Endothelial cell of umbilical vein (primary cell): ENCODE data around the gene GTF2H4. TPM values are rescaled to one million over a fixed set of nuclear protein-coding genes. Genes with fewer than 3 reads are reported as not detected.

Experiments
- BruUV-seq: library from RNA; stranded (reverse); fragments of 400-500 nt; replicated peaks from 2 replicates; lab custom pipeline; 2021; lab: Mats Ljungman, UMichigan
- CTCF ChIA-PET: fragments of 300-600, 350-600 bp; sonication (Branson Sonifier 250); formaldehyde crosslinking; loops from one replicate; lab custom pipeline; 2021; ENCODE audit warnings: antibody characterized with exemption, inconsistent platforms; lab: Charles Lee
- POLR2A ChIA-PET: fragments of 300-600, 350-600 bp; sonication (Branson Sonifier 250); formaldehyde crosslinking; loops from one replicate; lab custom pipeline; 2021; ENCODE audit warnings: antibody characterized with exemption, inconsistent platforms; lab: Charles Lee
- DNase-seq: peaks from one replicate; pipeline ENCODE4 v3.0.0-alpha.2; 2011; ENCODE audit warnings: low read depth, low spot score
- FAIRE-seq: peaks from 2 replicates; lab custom pipeline; 2011; peaks lifted over from hg19 to GRCh38; lab: Jason Lieb, UNC
- H2AFZ ChIP-seq: 2 replicates; pipeline ENCODE4 v1.6.0; 2012; ENCODE audit warnings: low read depth, low read length, control low read depth, inconsistent platforms
- H3K27ac ChIP-seq: 2 replicates; pipeline ENCODE4 v1.5.1; 2011; ENCODE audit warnings: low read depth, mild to moderate bottlenecking, control low read depth, low read length, moderate library complexity; ENCODE audit not compliant: insufficient read depth
- H3K27me3 ChIP-seq, 2 experiments: 2 replicates each; pipeline versions ENCODE4 v1.6.0 to v1.6.1; 2011; ENCODE audit warnings: low read length in 2 of 2, mixed read lengths in 1 of 2; ENCODE audit not compliant: control insufficient read depth in 2 of 2, insufficient read depth in 2 of 2
- H3K36me3 ChIP-seq, 2 experiments: 2 replicates in 1 of 2; 3 replicates in 1 of 2; pipeline ENCODE4 v1.5.1; 2011; ENCODE audit warnings: low read length in 2 of 2, mild to moderate bottlenecking in 1 of 2, moderate library complexity in 1 of 2; ENCODE audit not compliant: control insufficient read depth in 2 of 2, insufficient read depth in 2 of 2; ENCODE audit errors: extremely low read depth in 1 of 2
- H3K4me1 ChIP-seq: 3 replicates; pipeline ENCODE4 v1.5.1; 2011; ENCODE audit warnings: mild to moderate bottlenecking, low read length; ENCODE audit not compliant: control insufficient read depth, insufficient read depth; ENCODE audit errors: extremely low read depth
- H3K4me2 ChIP-seq: 2 replicates; pipeline ENCODE4 v1.6.1; 2011; ENCODE audit warnings: low read length, control low read depth, mixed read lengths; ENCODE audit not compliant: insufficient read depth
- H3K4me3 ChIP-seq, 3 experiments: fragments of 200-600 bp in 1 of 3; sonication (generic), shearing (Covaris generic) in 1 of 3; replicated peaks in 1 of 3; 2 replicates each; pipeline ENCODE4 v1.5.1; 2011 to 2016; ENCODE audit warnings: control low read depth in 3 of 3, low read length in 3 of 3, mild to moderate bottlenecking in 2 of 3, inconsistent platforms in 1 of 3, low read depth in 1 of 3, moderate library complexity in 1 of 3; ENCODE audit not compliant: insufficient read depth in 1 of 3
- H3K79me2 ChIP-seq: 2 replicates; pipeline ENCODE4 v1.6.0; 2012; ENCODE audit warnings: low read length, inconsistent platforms; ENCODE audit not compliant: control insufficient read depth, insufficient read depth
- H3K9ac ChIP-seq: replicated peaks from 2 replicates; pipeline ENCODE3; 2011; ENCODE audit warnings: low read length, control low read depth; ENCODE audit not compliant: insufficient read depth; ENCODE audit errors: extremely low read depth
- H3K9me1 ChIP-seq: replicated peaks from 3 replicates; pipeline ENCODE4 v1.6.0; 2011; ENCODE audit warnings: mild to moderate bottlenecking, low read length; ENCODE audit not compliant: control insufficient read depth, insufficient read depth; ENCODE audit errors: extremely low read depth
- H3K9me3 ChIP-seq: replicated peaks from 2 replicates; pipeline ENCODE4 v1.5.1; 2012; ENCODE audit warnings: low read length, inconsistent platforms; ENCODE audit not compliant: control insufficient read depth, insufficient read depth
- H4K20me1 ChIP-seq: replicated peaks from 2 replicates; pipeline ENCODE3; 2011; ENCODE audit warnings: mild to moderate bottlenecking, low read length; ENCODE audit not compliant: control insufficient read depth, insufficient read depth; ENCODE audit errors: extremely low read depth
- CTCF ChIP-seq, 2 donors: IDR thresholded peaks; 1 replicate in 1 of 2; 2 replicates in 1 of 2; pipeline ENCODE4 v1.5.1; 2011; ENCODE audit warnings: low read length in 2 of 2, mild to moderate bottlenecking in 2 of 2, moderate library complexity in 2 of 2, control low read depth in 1 of 2, inconsistent platforms in 1 of 2, low read depth in 1 of 2; ENCODE audit not compliant: insufficient read depth in 1 of 2; ENCODE audit errors: extremely low read depth in 1 of 2
- EZH2 ChIP-seq: IDR thresholded peaks from 2 replicates; pipeline ENCODE4 v1.6.1; 2012; ENCODE audit warnings: borderline replicate concordance, low read depth, mild to moderate bottlenecking, moderate library complexity, low read length, inconsistent platforms; ENCODE audit not compliant: severe bottlenecking
- FOS ChIP-seq: IDR thresholded peaks from 2 replicates; pipeline ENCODE4 v1.6.1; 2011; ENCODE audit warnings: mild to moderate bottlenecking, low read length, moderate library complexity, borderline replicate concordance; ENCODE audit not compliant: insufficient read depth
- GATA2 ChIP-seq: IDR thresholded peaks from 2 replicates; pipeline ENCODE4 v1.7.0; 2011; ENCODE audit warnings: low read depth, mild to moderate bottlenecking, moderate library complexity, mixed read lengths, low read length; ENCODE audit not compliant: insufficient read length, insufficient read depth
- JUN ChIP-seq: IDR thresholded peaks from 2 replicates; pipeline ENCODE4 v1.6.1; 2011; ENCODE audit warnings: borderline replicate concordance, low read depth; ENCODE audit not compliant: insufficient read length, insufficient read depth
- MAX ChIP-seq: IDR thresholded peaks from 2 replicates; pipeline ENCODE4 v1.6.1; 2011; ENCODE audit not compliant: insufficient read depth, insufficient read length
- MYC ChIP-seq: IDR thresholded peaks from one replicate; pipeline ENCODE4 v1.6.1; 2011; ENCODE audit warnings: mild to moderate bottlenecking, low read depth, low read length
- POLR2A ChIP-seq: IDR thresholded peaks from 2 replicates; pipeline ENCODE4 v1.6.1; 2012; ENCODE audit warnings: low read depth, mild to moderate bottlenecking, control low read depth, low read length
- POLR2AphosphoS5 ChIP-seq: IDR thresholded peaks from 2 replicates; pipeline ENCODE4 v1.6.1; 2012; ENCODE audit warnings: low read depth, mild to moderate bottlenecking, control low read depth, low read length, moderate library complexity; ENCODE audit not compliant: insufficient read depth
- dilution Hi-C: fragments of 300-500 bp; cut with MboI; formaldehyde crosslinking; loops from one replicate; pipeline ENCODE4 v1.15.0; 2019; ENCODE audit warnings: low sequenced_read_pairs; ENCODE audit not compliant: extremely low pct_ligation_motif_present
- intact Hi-C: fragments of 100-400 bp; cut with micrococcal nuclease; formaldehyde crosslinking; loops from one replicate; pipeline ENCODE4 v1.10.0; 2022
- polyA plus RNA-seq, 4 experiments: library from polyadenylated mRNA; depleted of rRNA in 3 of 4; stranded (reverse) in 3 of 4; unstranded in 1 of 4; fragments of >200 nt; gene quantifications; 2 replicates each; pipeline versions ENCODE4 v1.2.1 to v1.2.3, GENCODE V29; 2011 to 2012; ENCODE audit warnings: missing spikeins in 1 of 4
- total RNA-seq: library from RNA; stranded (reverse); gene quantifications from 2 replicates; pipeline ENCODE4 v1.2.3, GENCODE V29; 2021

Gene GTF2H4
- total and polyA plus RNA-seq, 2 donors (not counting 3 experiments of a cell fraction or from before 2014, with no cell fraction given): 40.5 to 52.6 TPM

GRCh38 chr6:30948811-30949210 lies 40.8 kb downstream of the GTF2H4 start:
- BruUV-seq: no TSS peak
- no peak overlapping the region for H3K4me2 ChIP-seq
- CTCF ChIA-PET: no interaction called here
- H4K20me1 ChIP-seq: no peaks in the 10 kb centered on the region
- FAIRE-seq: no peak
- no peaks in the 10 kb centered on the region for H3K9me1 ChIP-seq
- no peaks in the 10 kb centered on the region for H3K9me3 ChIP-seq
- H2AFZ ChIP-seq: no peak overlapping the region
- H3K9ac ChIP-seq: no peak overlapping the region
- H3K27ac ChIP-seq: no peak overlapping the region
- POLR2A ChIA-PET: no interaction called here
- H3K36me3 ChIP-seq: no peaks in the 10 kb centered on the region
- no peak for DNase-seq
- no peaks in the 10 kb centered on the region for H3K79me2 ChIP-seq
- intact Hi-C loops: no loop called here
- dilution Hi-C loops: no loop called here
- peaks cover 22 to 24% of the 10 kb centered on the region in 2 experiments for H3K27me3 ChIP-seq
- no peak for TF ChIP-seq MYC
- TF ChIP-seq CTCF (IDR thresholded peaks at IDR 0.05; ENCODE audit: extremely low read depth in 1 of 2, insufficient read depth in 1 of 2, low read depth in 1 of 2, low read length in 2 of 2): no peak
- TF ChIP-seq GATA2: no peak
- TF ChIP-seq POLR2A: no peak
- TF ChIP-seq EZH2: no peak
- no peak for TF ChIP-seq JUN
- TF ChIP-seq FOS: no peak
- TF ChIP-seq MAX: no peak
- TF ChIP-seq POLR2AphosphoS5: no peak
- no peak overlapping the region for H3K4me3 ChIP-seq
- no peaks in the 10 kb centered on the region for H3K4me1 ChIP-seq
